GM12878 (cell line): ENCODE results near the gene DTNA. TPM values are rescaled to one million over a fixed set of nuclear protein-coding genes. Genes with fewer than 3 reads are reported as not detected.

ENCODE experiments used
- ATAC-seq: fragments of 200-7000 bp; cut with Tn5 transposase; 3 replicates; pipeline ENCODE4 v1.9.1; 2020; ENCODE audit warnings: mild to moderate bottlenecking, moderate library complexity
- BruUV-seq: library from RNA; stranded (reverse); fragments of 400-500 nt; replicated peaks from 2 replicates; lab custom pipeline; 2021; lab: Mats Ljungman, UMichigan
- CTCF ChIA-PET: fragments of 300-600 bp; sonication (Branson Sonifier 250); formaldehyde crosslinking; extraction: SDS; loops from one replicate; lab custom pipeline; 2021; ENCODE audit warnings: inconsistent platforms; lab: Yijun Ruan, JAX
- POLR2A ChIA-PET: fragments of 350-600 bp; formaldehyde crosslinking; extraction: SDS; loops from one replicate; lab custom pipeline; 2021; ENCODE audit warnings: inconsistent platforms; lab: Charles Lee
- RAD21 ChIA-PET: fragments of 300-600 bp; sonication (Branson Sonifier 250); formaldehyde crosslinking; loops from one replicate; lab custom pipeline; 2023; ENCODE audit warnings: antibody characterized with exemption; ENCODE audit not compliant: unreplicated experiment; lab: Charles Lee
- SMC1A ChIA-PET: fragments of 300-600 bp; sonication (Branson Sonifier 250); formaldehyde crosslinking; loops from one replicate; lab custom pipeline; 2023; ENCODE audit not compliant: unreplicated experiment, uncharacterized antibody; lab: Charles Lee
- DNase-seq: peaks from one replicate; pipeline ENCODE4 v3.0.0-alpha.2; 2011; ENCODE audit warnings: low read depth, low spot score
- FAIRE-seq: peaks from 3 replicates; lab custom pipeline; 2011; peaks lifted over from hg19 to GRCh38; lab: Jason Lieb, UNC
- H2AFZ ChIP-seq: 2 replicates; pipeline ENCODE4 v1.6.0; 2011; ENCODE audit warnings: low read depth, low read length, control low read depth; ENCODE audit not compliant: control insufficient read depth
- H3K27ac ChIP-seq: 2 replicates; pipeline ENCODE4 v1.5.1; 2011; ENCODE audit warnings: control low read depth; ENCODE audit not compliant: control insufficient read depth, insufficient read depth
- H3K27me3 ChIP-seq, 2 experiments: replicated peaks in 1 of 2; 2 replicates each; pipeline versions ENCODE4 v1.6.0 to v1.6.1; 2011; ENCODE audit warnings: low read length in 1 of 2; ENCODE audit not compliant: control insufficient read depth in 2 of 2, insufficient read depth in 2 of 2
- H3K36me3 ChIP-seq, 2 experiments: 2 replicates each; pipeline ENCODE4 v1.5.1; 2011; ENCODE audit warnings: low read length in 1 of 2; ENCODE audit not compliant: control insufficient read depth in 2 of 2, insufficient read depth in 2 of 2
- H3K4me1 ChIP-seq: 2 replicates; pipeline ENCODE4 v1.6.1; 2011; ENCODE audit warnings: mild to moderate bottlenecking, low read length, moderate library complexity, mixed read lengths; ENCODE audit not compliant: control insufficient read depth, insufficient read depth
- H3K4me2 ChIP-seq: 2 replicates; pipeline ENCODE4 v1.6.0; 2011; ENCODE audit warnings: control low read depth; ENCODE audit not compliant: control insufficient read depth, insufficient read depth
- H3K4me3 ChIP-seq: fragments of 200-600 bp; sonication (generic); 2 replicates; pipeline ENCODE4 v1.5.1; 2016
- H3K79me2 ChIP-seq: 2 replicates; pipeline ENCODE4 v1.6.0; 2011; ENCODE audit warnings: low read length; ENCODE audit not compliant: control insufficient read depth, insufficient read depth
- H3K9ac ChIP-seq: 2 replicates; pipeline ENCODE4 v1.8.0; 2011; ENCODE audit warnings: low read length, control low read depth, mixed read lengths; ENCODE audit not compliant: control insufficient read depth, insufficient read depth
- H3K9me3 ChIP-seq: replicated peaks from 3 replicates; pipeline ENCODE4 v1.5.1; 2011; ENCODE audit warnings: mild to moderate bottlenecking, low read length; ENCODE audit not compliant: control insufficient read depth, insufficient read depth
- H4K20me1 ChIP-seq: 2 replicates; pipeline ENCODE4 v1.6.0; 2011; ENCODE audit not compliant: control insufficient read depth, insufficient read depth
- CTCF ChIP-seq, 3 experiments: IDR thresholded peaks in 2 of 3; conservative IDR thresholded peaks in 1 of 3; 2 replicates each; pipeline ENCODE4 v1.5.1; 2011; ENCODE audit warnings: low read depth in 3 of 3, low read length in 3 of 3, mild to moderate bottlenecking in 3 of 3, control low read depth in 2 of 3, moderate library complexity in 2 of 3, inconsistent platforms in 1 of 3, mixed read lengths in 1 of 3; ENCODE audit not compliant: control insufficient read depth in 2 of 3, insufficient read depth in 1 of 3; ENCODE audit errors: extremely low read depth in 1 of 3
- MLLT1 ChIP-seq: fragments of 450-650 bp; IDR thresholded peaks from 2 replicates; pipeline ENCODE4 v1.6.1; 2016; ENCODE audit warnings: mild to moderate bottlenecking
- RB1 ChIP-seq: fragments of 450-650 bp; formaldehyde crosslinking; IDR thresholded peaks from 2 replicates; pipeline ENCODE4 v1.6.1; 2017; ENCODE audit warnings: mild to moderate bottlenecking, borderline replicate concordance
- SUZ12 ChIP-seq: fragments of 200-600 bp; sonication (generic); IDR thresholded peaks from one replicate; pipeline ENCODE4 v1.6.1; 2018; ENCODE audit warnings: antibody characterized with exemption, mild to moderate bottlenecking; ENCODE audit not compliant: unreplicated experiment
- USF2 ChIP-seq: IDR thresholded peaks from 2 replicates; pipeline ENCODE4 v1.6.1; 2011; ENCODE audit warnings: low read depth, low read length, improper control_type of control experiment, borderline replicate concordance
- ZBTB4 ChIP-seq: fragments of 450-650 bp; formaldehyde crosslinking; IDR thresholded peaks from 2 replicates; pipeline ENCODE4 v1.4.0; 2022; ENCODE audit warnings: mild to moderate bottlenecking, moderate library complexity
- WGBS: methylation state at CpG from one replicate; pipeline ENCODE4 v1.1.6; 2016; ENCODE audit warnings: low lambda C conversion rate; ENCODE audit not compliant: insufficient replicate concordance, insufficient coverage; ENCODE audit errors: missing lambda C conversion rate; 5-methylcytosine and 5-hydroxymethylcytosine counted together
- in situ Hi-C: fragments of 300-500 bp; cut with MboI; formaldehyde crosslinking; loops from 9 replicates; pipeline ENCODE4 v1.14.3; 2018; ENCODE audit warnings: mixed read lengths
- intact Hi-C: fragments of 100-400 bp; cut with micrococcal nuclease; formaldehyde crosslinking; loops from one replicate; pipeline ENCODE4 v1.14.2; 2022; ENCODE audit not compliant: unreplicated experiment
- polyA plus RNA-seq, 11 experiments: library from polyadenylated mRNA; depleted of rRNA in 4 of 11; unstranded in 6 of 11; stranded (reverse) in 5 of 11; fragments of >200 nt; fragmentation: Nextera tagmentation in 4 of 11; fragmentation: Illumina TruSeq in 1 of 11; extraction: Ambion mirVana in 4 of 11; extraction: Trizol in 1 of 11; gene quantifications; 1 replicate in 1 of 11; 2 replicates in 10 of 11; pipeline versions ENCODE4 v1.2.1 to v1.2.3, GENCODE V29; 2011 to 2016; ENCODE audit warnings: inconsistent platforms in 2 of 11, missing spikeins in 2 of 11, low read depth in 1 of 11
- total RNA-seq, 4 experiments: library from RNA; depleted of rRNA in 3 of 4; stranded (reverse); fragments of >200 nt in 3 of 4; fragmentation: Illumina TruSeq in 1 of 4; extraction: Trizol in 1 of 4; gene quantifications; 2 replicates each; pipeline versions ENCODE4 v1.2.1 to v1.2.3, GENCODE V29; 2013 to 2021

Gene DTNA
- total and polyA plus RNA-seq, 10 of the 15 experiments (the other 5 are each of a cell fraction or from before 2014, with no cell fraction given), result 0.26 to 8.6 (median 0.53) TPM

- Histone ChIP-seq H3K27ac (no peak overlapping the region), H3K4me2 (no peak overlapping the region), H4K20me1 (no peaks in the 10 kb centered on the region), H3K79me2 (no peaks in the 10 kb centered on the region), H3K9me3 (no peaks in the 10 kb centered on the region), H3K4me1 (no peaks in the 10 kb centered on the region), H3K9ac (no peak overlapping the region), H3K4me3 (no peak overlapping the region), H3K36me3 (no peaks in the 10 kb centered on the region), H2AFZ (no peak overlapping the region), H3K27me3 (peaks cover 0 to 2% of the 10 kb centered on the region in 2 experiments; a peak in 1 of 4 replicates)
- no peak for FAIRE-seq
- no TSS peak for BruUV-seq
- no peak for DNase-seq
- intact Hi-C loops, result no loop called here
- 6% methylated on average over 7 of the region's 7 CpGs for whole genome bisulfite sequencing
- no peak for TF ChIP-seq MLLT1
- ChIA-PET POLR2A (no interaction called here), CTCF (interaction anchor here (0.8 to 4.0 kb wide), 5 partner anchors 8 to 651 kb away, joined by 3 to 16 read pairs (median 3); no protein-coding TSS in a partner anchor), RAD21 (no interaction called here), SMC1A (interaction anchor here (0.7 to 1.0 kb wide), 5 partner anchors 11 to 112 kb away, joined by 3 to 5 read pairs (median 4); no protein-coding TSS in a partner anchor)
- ATAC-seq, result no peak
- in situ Hi-C loops, result no loop called here
Measured at GRCh38 chr18:34773961-34774766, 64.1 kb downstream of the DTNA start.

- H3K9ac ChIP-seq, result no peak overlapping the region
- no peaks in the 10 kb centered on the region for H3K4me1 ChIP-seq
- POLR2A ChIA-PET, result no interaction called here
- no peak overlapping the region for H3K27ac ChIP-seq
- RAD21 ChIA-PET, result no interaction called here
- ATAC-seq (no peak), DNase-seq (no peak), FAIRE-seq (no peak)
- H2AFZ ChIP-seq, result no peak overlapping the region
- intact Hi-C loops (no loop called here), in situ Hi-C loops (loop anchor here (25.0 kb wide), 1 partner anchor 938 kb away; no protein-coding TSS in a partner anchor)
- no peak overlapping the region for H3K4me3 ChIP-seq
- no peak overlapping the region for H3K4me2 ChIP-seq
- no peaks in the 10 kb centered on the region for H3K9me3 ChIP-seq
- no peaks in the 10 kb centered on the region for H3K36me3 ChIP-seq
- H3K27me3 ChIP-seq, result peaks cover 0 to 2% of the 10 kb centered on the region in 2 experiments; a peak in 1 of 4 replicates
- no TSS peak for BruUV-seq
- CTCF ChIA-PET, result interaction anchor here (0.6 to 1.8 kb wide), 2 partner anchors 114 to 368 kb away, joined by 3 to 6 read pairs; no protein-coding TSS in a partner anchor
- no peaks in the 10 kb centered on the region for H4K20me1 ChIP-seq
- no peaks in the 10 kb centered on the region for H3K79me2 ChIP-seq
- WGBS, result 38% methylated on average over 3 of the region's 3 CpGs
- SMC1A ChIA-PET, result no interaction called here
- TF ChIP-seq RB1 (no peak), SUZ12 (no peak), USF2 (no peak), CTCF (IDR thresholded peaks at IDR 0.05 in 2 of 3, conservative IDR thresholded peaks at IDR 0.05 in 1 of 3; ENCODE audit: control insufficient read depth in 2 of 3, extremely low read depth in 1 of 3, insufficient read depth in 1 of 3, low read depth in 3 of 3, low read length in 3 of 3) (no peak), ZBTB4 (no peak)
Measured at GRCh38 chr18:34775461-34775860, 65.4 kb downstream of the DTNA start.
